HFF-Myc (cell line): ENCODE measurements around the gene TGIF1.
"Not testable (repeated sequence)": the region's sequence is repeated elsewhere in the genome, so short reads cannot be mapped to it uniquely, and the experiment has no call there.

Experiments
- DNase-seq: peaks from one replicate; pipeline ENCODE4 v3.0.0-alpha.2; 2011; ENCODE audit warnings: low read depth; ENCODE audit errors: extremely low read depth
- H3K4me3 ChIP-seq: replicated peaks from 2 replicates; pipeline ENCODE4 v1.5.1; 2011; ENCODE audit warnings: low read depth, mild to moderate bottlenecking, control low read depth, low read length
- TF ChIP-seq, protein P1 (sequence below): IDR thresholded peaks from 2 replicates; pipeline ENCODE4 v1.5.1; 2012; ENCODE audit warnings: mild to moderate bottlenecking, low read depth, low read length, control low read depth; ENCODE audit errors: missing control alignments

TGIF1 gene

DNA sequence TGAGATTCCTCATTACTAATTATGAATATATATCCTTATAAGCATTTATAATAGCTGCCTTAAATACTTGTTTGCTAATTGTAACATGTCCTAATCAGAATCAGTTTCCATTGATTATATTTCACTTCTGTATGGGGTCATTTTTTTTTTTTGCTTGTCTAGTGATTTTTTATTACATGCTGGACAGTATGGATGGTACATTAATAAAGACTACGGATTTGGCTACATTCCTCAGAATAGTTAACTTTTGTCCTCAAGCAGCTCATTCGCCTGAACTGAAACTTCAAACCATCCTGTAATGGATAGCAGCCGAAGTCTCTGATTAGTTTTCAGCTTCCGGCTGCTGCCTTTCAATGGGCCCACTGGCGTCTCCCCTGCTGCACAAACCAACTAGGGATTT is 11.7 kb downstream of the TGIF1 start:
- TF ChIP-seq, protein P1, sequence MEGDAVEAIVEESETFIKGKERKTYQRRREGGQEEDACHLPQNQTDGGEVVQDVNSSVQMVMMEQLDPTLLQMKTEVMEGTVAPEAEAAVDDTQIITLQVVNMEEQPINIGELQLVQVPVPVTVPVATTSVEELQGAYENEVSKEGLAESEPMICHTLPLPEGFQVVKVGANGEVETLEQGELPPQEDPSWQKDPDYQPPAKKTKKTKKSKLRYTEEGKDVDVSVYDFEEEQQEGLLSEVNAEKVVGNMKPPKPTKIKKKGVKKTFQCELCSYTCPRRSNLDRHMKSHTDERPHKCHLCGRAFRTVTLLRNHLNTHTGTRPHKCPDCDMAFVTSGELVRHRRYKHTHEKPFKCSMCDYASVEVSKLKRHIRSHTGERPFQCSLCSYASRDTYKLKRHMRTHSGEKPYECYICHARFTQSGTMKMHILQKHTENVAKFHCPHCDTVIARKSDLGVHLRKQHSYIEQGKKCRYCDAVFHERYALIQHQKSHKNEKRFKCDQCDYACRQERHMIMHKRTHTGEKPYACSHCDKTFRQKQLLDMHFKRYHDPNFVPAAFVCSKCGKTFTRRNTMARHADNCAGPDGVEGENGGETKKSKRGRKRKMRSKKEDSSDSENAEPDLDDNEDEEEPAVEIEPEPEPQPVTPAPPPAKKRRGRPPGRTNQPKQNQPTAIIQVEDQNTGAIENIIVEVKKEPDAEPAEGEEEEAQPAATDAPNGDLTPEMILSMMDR = no peak

DNA sequence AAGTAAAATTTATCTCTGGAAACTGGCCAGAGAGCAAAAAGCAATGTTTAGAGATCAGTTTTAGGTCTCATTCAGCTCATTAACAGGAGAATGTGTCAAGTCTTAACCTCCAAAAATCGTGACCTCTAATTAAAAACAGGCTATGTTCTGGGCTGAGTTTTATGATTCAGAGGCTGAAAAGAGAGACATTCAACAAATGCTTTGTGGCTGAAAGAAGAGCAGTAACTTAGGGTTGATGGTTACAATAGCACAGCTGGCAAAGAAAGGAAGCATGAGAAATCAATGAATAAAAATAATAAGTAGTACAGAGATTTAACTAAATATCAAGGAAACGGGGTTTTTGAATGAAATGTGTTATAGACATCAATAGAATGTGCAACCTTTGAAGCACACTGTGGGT is 13.1 kb downstream of the TGIF1 start:
- TF ChIP-seq, protein P1 = no peak
- no peak for DNase-seq
- no peak overlapping the region for H3K4me3 ChIP-seq

More for the DNA sequence above, 11.7 kb downstream of the TGIF1 start:
- DNase-seq = no peak
- no peak overlapping the region for H3K4me3 ChIP-seq

DNA sequence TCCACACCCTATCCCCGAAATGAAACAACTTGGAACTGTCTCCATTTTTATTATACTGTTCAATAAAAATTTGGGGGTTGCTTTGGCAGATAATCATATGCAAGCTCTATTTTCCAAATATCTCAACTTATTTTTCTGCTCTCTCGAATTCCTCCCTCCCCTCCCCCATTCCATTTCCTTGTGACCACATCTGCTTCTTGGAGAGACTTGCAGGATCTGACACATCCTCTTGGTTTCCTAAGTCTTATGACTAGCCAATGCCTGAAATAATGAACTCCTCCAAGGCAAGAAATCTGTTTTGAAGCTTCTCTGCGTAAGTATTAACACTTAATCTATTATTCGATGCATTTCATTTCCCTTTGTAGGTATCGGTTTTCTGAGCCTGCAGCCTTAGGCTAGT is 16.1 kb downstream of the TGIF1 start:
- TF ChIP-seq, protein P1 = no peak
- no peak overlapping the region for H3K4me3 ChIP-seq
- peak; percentile 65 for DNase-seq

DNA sequence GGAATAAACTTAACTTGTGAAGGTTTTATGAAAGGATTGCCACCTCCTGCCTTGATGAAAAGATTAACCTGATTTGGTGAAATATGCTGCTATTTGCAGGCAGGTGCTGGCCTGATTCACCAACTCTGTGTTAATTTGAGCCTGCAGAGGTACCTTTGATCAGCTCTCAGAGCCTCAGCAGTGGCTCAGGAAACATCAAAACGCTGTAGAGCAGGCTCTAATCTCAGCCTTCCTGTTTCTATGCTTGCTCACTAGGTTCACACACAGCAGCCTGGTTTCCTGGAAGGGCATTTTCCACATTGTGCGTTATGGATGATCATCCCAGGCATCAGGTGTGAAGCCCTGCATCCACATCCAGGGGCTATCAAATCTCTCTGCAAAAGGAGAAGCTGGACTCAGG is 16.9 kb downstream of the TGIF1 start:
- DNase-seq = no peak
- no peak overlapping the region for H3K4me3 ChIP-seq
- TF ChIP-seq, protein P1 = no peak

DNA sequence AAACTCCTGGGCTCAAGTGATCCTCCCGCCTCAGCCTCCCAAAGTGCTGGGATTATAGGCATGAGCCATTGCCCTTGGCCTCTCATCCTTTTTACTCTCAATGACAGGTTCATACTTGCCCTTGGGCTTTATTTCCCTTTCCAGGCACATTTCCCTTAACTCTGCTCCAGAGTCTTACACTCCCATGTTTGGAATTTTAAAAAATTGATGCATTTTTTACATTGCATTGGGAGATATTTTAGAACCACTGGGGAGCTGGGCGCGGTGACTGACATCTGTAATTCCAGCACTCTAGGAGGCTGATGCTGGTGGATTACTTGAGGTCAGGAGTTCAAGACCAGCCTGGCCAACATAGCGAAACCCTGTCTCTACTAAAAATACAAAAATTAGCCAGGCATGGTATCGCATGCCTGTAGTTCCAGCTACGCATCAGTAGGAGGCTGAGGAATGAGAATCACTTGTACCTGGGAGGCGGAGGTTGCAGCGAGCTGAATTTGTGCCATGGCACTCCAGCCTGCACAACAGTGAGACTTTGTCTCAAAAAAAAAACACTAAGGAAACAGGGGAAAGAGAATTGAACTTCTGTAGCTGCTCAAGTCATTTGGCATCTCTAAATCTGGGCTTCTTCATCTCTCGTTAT is 18.2 kb downstream of the TGIF1 start:
- no peak overlapping the region for H3K4me3 ChIP-seq
- TF ChIP-seq, protein P1 = no peak
- no peak for DNase-seq

DNA sequence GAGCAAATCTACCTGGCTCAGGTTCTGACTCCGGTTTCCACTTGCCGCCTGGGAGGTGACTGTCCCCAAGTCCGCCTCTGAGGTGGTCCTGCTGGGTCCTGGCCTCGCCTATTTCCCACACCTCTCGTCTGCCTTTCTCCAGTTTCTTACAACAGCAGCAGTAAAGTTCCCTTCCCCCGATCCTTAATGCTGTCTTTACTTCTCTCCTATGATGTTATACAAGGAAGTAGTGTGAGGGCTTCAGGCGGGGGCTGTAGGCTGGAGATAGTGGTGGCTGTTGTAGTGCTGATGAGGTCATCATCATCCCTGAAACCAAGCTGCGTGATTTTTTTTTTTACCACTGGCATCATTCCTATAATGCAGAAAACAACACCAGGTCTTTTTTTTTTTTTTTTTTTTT is 18.9 kb downstream of the TGIF1 start:
- TF ChIP-seq, protein P1 = no peak
- H3K4me3 ChIP-seq = no peak overlapping the region
- DNase-seq = no peak

DNA sequence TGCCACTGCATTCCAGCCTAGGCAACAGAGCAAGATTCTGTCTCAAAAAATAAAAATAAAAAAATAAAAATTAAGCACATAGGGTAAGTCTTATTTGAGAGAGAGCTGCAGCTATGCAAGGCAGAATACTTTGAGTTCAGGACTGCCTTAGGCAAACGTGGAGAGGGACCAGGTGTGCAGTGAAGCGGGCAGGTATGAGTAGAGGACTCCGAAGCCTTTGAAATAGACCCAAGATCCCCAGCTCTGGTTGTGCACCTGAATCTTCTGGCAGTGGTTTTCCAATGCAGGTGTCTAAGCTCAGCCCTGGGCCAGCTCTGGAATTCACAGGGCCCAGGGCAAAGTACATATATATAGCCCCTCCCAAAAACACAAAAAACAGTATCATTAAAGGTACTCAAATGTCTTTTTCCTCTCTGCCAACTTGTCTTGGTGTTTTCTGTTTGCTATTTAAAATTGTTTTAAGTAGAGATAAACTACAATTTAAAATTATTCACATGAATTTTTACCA is 21.2 kb downstream of the TGIF1 start:
- no peak for DNase-seq
- TF ChIP-seq, protein P1 = no peak
- no peak overlapping the region for H3K4me3 ChIP-seq

DNA sequence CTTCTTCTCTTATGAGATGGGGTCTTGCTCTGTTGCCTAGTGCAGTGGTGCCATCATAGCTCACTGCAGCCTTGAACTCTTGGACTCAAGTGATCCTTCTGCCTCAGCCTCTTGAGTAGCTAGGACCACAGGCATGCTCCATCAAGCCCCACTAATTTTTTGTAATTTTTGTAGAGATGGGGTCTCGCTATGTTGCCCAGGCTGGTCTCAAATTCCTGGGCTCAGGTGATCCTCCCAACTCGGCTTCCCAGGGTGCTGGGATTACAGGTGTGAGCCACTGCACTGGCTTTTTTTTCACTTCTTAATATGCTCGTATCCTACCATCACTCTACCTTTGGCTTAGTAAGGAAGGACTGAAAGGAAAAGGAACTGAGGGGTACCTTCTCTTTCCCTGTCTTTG is 22.1 kb downstream of the TGIF1 start:
- H3K4me3 ChIP-seq, DNase-seq: not testable (repeated sequence)
